HEK293T (cell line): ENCODE results near the gene UBR3.

Experiments used
- BHLHE40 ChIP-seq: fragments of 450-650 bp; IDR thresholded peaks from 2 replicates; pipeline ENCODE4 v1.6.1; 2016; ENCODE audit warnings: mild to moderate bottlenecking, moderate library complexity, borderline replicate concordance
- CTBP1 ChIP-seq: fragments of 450-650 bp; IDR thresholded peaks from 2 replicates; pipeline ENCODE4 v1.6.1; 2016; ENCODE audit warnings: borderline replicate concordance
- FOXA1 ChIP-seq: fragments of 450-650 bp; IDR thresholded peaks from 2 replicates; pipeline ENCODE4 v1.6.1; 2016; ENCODE audit warnings: mild to moderate bottlenecking
- NFRKB ChIP-seq: fragments of 450-650 bp; IDR thresholded peaks from 2 replicates; pipeline ENCODE4 v1.6.1; 2016; ENCODE audit warnings: mild to moderate bottlenecking, moderate library complexity

GRCh38 chr2:170020777-170021176, 193.5 kb downstream of the UBR3 start:
- TF ChIP-seq BHLHE40 (no peak), FOXA1 (no peak), NFRKB (no peak), CTBP1 (no peak)
